IPS-18c (cell line): ENCODE data around the gene NEDD9.

Experiments used
- H3K4me3 ChIP-seq: 2 replicates; pipeline ENCODE4 v1.7.0; 2013; ENCODE audit warnings: low read depth, mild to moderate bottlenecking, low read length, moderate library complexity; ENCODE audit not compliant: insufficient read depth
- H3K9me3 ChIP-seq: one replicate; pipeline ENCODE4 v1.6.1; 2013; ENCODE audit warnings: mild to moderate bottlenecking, low read length, moderate library complexity; ENCODE audit not compliant: control insufficient read depth, insufficient read depth

NEDD9 gene

GRCh38 chr6:11228935-11229654, 3.4 kb downstream of the NEDD9 start:
- H3K4me3 ChIP-seq = no peak overlapping the region
- no peaks in the 10 kb centered on the region for H3K9me3 ChIP-seq

DNA sequence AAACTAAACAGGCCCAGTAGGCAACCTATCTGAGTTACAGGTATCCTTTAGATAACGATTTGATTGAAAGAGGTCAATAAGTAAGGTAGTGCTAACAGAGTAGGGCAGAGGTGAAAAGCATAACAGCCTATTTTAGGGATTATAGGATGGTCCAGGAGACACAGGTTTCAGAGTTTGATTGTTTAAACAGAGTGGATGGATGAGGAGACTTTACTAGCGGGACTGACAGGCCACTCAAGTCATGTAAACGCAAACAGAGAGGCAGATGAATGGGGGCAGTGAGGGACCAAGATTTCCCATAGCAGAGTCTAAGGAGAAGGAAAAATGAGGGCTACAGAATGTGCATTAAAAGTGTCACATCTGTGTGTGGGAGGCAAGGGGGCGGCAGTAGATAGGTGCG, 4.8 kb downstream of the NEDD9 start:
- Histone ChIP-seq H3K9me3 (no peaks in the 10 kb centered on the region), H3K4me3 (no peak overlapping the region)

DNA sequence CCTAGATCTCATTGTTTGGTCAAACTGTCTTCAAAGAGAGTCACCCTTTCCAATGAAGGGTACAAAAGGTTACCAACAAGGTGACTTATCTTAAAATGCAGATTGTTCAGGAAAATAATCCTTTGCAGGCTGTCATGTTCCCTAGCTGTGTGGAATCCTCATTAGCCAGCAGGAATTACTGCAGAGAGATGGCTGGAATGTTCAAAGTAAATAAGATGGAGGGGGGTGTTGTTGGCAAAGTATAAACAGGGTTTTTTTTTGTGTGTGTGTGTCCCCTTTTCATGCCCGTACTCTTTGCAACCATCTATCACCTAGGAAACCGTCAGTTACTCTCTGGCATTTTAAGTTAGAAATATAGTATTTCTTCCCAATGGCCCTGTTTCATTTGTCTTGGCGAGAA, 6.5 kb downstream of the NEDD9 start:
- no peaks in the 10 kb centered on the region for H3K9me3 ChIP-seq
- no peak overlapping the region for H3K4me3 ChIP-seq

- Histone ChIP-seq H3K9me3 (no peaks in the 10 kb centered on the region), H3K4me3 (no peak overlapping the region)
Observed at GRCh38 chr6:11224966-11225463, 7.5 kb downstream of the NEDD9 start.

DNA sequence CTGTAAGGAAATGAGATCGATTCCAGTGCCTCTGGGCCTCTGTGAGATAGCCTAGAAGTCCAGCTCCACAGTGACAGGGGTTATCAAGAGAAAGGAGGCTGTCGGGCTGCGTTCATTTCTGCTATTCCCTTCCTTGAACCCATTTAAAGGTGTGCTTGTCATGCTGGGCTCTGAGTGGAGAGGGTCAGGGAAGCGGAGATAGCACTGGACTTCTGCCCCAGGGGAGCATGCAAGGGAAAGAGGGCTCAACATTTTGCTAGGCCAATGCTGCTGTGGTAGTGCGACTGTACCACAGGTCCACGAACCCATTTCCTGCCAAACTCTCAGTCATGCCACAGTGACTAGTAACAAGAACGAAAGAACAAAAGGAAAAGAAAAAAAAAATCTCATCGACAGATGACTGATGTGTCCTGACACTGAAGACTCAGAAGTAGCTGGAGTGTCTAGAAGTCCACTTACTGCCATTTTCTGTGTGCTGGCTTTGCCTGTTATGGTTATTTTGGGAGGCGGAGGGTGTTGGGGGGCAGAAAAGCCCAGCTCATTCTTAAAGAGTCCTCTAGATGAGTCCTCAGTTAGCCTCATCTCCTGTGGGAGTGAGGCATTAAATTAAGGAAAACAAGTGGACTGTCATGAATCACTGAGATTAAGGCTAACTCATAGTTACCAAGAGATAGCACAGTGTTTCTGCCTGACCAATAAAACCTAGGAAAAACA, 8.1 kb downstream of the NEDD9 start:
- Histone ChIP-seq H3K9me3 (no peaks in the 10 kb centered on the region), H3K4me3 (no peak overlapping the region)

GRCh38 chr6:11223286-11223864, 9.1 kb downstream of the NEDD9 start:
- no peaks in the 10 kb centered on the region for H3K9me3 ChIP-seq
- H3K4me3 ChIP-seq = no peak overlapping the region

DNA sequence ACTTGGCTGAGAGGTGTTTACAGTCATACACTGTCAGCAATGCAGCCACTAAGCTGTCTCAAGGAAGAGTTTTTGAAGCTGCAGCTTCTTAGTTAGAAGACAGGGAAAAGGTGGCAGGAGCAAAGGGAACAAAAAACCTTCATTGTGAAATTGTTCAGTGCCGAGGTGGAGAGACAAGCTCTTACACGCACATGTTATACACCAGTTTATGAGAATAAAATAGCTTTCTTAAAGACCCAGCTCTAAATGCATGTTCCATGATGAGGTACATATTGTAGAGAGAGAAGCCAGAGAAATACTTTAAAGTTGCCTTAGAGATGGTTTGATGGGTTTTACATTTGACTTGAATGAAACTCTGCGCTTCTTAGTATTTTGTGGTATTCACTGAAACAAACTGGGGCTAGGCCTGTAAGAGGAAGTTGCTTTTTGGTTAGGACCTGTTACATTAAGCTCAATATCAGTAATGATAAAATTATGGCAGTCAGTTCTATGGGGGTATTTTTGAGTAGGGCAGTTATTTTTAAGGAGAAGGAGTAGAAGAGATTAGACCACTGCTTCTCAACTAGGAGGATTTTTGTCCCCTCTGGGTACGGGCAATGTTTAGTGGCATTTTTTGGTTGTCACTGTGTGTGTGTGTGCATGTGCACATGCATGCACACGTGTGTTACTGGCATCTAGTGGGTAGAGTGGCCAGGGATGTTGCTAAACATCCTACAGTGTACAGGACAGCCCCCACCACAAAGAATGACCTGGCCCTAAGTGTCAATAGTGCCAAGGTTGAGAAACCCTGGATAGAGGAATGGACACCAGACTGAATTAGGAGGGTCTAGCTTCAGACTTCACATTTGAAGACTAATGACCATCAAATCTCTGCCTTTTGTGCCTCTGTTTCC, 9.8 kb downstream of the NEDD9 start:
- no peak overlapping the region for H3K4me3 ChIP-seq
- no peaks in the 10 kb centered on the region for H3K9me3 ChIP-seq

GRCh38 chr6:11221623-11222384, 10.7 kb downstream of the NEDD9 start:
- H3K9me3 ChIP-seq = no peaks in the 10 kb centered on the region
- H3K4me3 ChIP-seq = no peak overlapping the region

DNA sequence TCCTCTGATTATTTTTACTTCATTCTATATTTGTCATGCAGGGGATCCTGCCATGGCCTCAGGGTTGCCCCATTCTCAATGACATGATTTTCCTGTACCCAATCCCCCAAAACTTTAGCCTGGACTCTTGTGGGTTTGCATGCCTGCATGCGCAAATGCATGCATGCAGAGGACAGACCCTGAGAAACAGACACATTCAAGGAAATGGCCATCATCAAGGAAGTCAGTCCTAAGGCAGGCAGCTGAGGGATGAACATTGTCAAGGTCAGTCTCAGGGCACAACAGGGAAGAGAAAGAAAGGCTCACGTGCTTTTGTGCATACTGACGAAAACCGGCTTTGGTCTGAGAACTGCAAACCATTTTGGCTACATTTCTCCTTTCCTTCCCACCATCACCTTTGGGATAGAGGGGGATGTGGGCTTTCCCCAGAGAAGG, 13.1 kb downstream of the NEDD9 start:
- no peaks in the 10 kb centered on the region for H3K9me3 ChIP-seq
- H3K4me3 ChIP-seq = no peak overlapping the region

DNA sequence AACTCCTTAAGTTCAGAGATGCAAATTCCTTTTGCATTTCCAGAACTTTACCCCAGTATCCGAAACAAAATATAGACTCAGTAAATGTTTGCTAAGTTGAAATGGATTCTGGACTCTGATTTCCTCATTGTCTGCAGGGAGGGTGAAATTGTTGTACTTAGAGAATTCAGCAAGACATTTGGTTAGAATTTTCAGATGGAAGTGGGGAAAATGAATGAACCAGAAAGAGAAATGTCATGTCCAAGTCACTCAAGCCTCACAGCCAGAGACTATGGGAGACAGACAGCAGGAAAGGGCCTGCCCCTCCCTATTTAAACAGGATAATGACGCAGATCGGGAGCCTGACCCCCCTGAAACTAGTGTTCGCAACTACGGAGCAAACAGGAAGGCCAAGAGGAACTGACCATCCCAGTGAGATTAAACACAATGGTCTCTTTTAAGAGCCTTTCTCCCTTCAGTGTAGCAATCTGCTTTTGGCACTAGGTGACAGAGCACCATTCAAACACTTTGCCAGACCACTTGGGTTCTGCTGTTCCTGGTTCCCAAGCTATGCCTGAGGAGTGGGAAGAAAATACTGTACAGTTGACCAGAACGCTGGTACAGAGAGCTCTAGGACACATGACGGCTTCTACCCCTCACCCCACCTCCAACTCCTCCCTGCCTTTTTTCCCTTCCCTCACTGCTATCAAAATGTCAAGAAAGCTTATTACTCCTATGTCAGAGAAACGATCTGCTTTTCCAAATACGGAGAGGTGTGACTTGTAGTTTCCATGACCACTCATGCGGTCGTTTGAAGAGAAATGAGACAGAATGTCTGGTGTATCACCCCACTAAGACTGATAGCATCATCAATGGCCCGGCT, 13.7 kb downstream of the NEDD9 start:
- no peaks in the 10 kb centered on the region for H3K9me3 ChIP-seq
- H3K4me3 ChIP-seq = no peak overlapping the region

DNA sequence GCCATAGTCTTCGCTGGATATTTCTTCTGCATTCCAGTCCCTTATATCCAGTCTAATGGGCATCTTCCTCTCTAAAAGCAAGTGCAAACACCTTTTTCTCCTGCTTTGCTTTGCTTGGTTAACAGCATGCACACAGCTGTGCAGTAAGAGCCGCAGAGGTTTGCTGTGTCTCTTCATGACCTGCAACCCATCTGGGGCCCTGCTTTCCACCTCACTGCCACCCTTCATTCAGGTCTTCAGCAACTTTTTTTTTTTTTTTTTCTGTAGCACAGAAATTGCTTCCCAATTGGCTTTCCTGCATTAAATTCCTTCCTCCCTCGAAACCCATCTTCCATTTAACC, 14.4 kb downstream of the NEDD9 start:
- Histone ChIP-seq H3K9me3 (no peaks in the 10 kb centered on the region), H3K4me3 (no peak overlapping the region)

- Histone ChIP-seq H3K4me3 (no peak overlapping the region), H3K9me3 (no peaks in the 10 kb centered on the region)
Observed at GRCh38 chr6:11217360-11218101, 14.9 kb downstream of the NEDD9 start.

DNA sequence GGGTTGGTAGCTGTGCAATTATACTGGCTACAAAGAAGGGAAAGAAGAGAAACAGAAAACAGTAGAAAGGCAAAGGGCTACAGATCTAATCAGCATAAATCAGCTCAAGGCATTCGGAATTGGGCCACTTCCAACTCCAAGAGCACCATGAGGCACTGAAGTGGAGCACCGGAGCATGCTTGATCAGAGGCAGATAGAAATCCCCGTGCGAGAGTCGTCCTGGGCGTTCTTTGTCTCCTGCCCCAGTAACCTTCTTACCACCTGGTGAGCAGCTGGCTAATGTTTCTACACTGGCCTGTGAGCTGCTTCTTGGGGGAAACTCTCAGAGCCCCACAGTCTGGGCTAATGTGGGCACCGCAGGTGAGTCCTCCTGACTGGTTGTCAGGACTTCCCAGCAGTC, 16.7 kb downstream of the NEDD9 start:
- no peaks in the 10 kb centered on the region for H3K9me3 ChIP-seq
- H3K4me3 ChIP-seq = no peak overlapping the region

DNA sequence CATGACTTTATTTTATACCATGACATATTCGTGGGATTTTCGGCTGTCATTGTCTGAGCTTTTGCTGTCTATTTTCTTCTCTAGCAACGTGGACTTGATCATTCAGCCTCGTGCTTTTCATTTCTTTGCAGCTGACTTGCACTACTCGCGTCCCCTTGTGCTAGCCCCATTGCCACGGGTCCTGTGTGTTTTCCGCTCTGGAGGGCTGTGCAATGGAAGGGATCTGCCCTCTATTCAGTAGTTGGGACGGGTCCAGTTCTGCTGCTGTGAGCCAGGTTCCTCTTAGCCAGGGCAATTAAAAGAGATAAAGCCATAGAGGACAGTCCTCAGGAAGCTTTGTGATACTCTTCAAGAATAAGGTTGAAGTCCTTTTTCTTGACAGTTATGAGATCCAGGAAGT, 17.6 kb downstream of the NEDD9 start:
- no peaks in the 10 kb centered on the region for H3K9me3 ChIP-seq
- H3K4me3 ChIP-seq = no peak overlapping the region

DNA sequence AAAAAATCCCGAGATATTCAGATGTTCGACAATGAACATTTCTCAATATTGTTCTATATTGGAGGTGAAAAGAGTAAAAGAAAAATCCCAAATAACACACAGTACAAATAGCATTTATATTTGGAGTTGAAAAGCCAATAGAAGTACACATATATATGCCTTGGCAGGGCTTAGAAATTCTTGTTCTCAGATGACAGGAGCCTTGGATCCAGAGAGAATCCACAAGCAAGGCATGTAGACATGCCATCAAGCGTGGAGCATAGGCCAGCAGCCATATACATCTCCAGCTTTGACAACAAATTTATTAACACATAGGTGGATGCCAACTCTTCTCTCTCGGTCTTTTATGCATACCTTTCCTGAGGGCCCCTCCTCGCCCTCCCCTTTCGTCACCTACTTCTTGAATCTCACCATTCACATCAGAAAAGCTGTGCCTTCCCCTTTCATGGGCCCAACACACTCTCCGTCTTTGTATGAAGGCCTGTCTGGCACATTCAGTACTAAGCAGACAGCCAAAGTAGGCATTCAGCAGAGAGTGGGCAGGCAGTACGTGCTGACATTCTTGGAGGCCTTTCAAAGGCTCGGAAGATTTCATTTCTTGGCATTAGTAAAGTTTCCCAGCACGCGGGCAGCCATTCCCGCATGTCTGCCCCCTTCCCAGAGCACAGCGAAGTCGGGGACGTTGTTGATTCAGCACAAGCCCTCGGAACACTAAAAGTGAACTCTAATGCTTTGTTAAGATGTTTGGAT, 18.2 kb downstream of the NEDD9 start:
- Histone ChIP-seq H3K4me3 (no peak overlapping the region), H3K9me3 (no peaks in the 10 kb centered on the region)
